Ovary (tissue), 3 donors: ENCODE data around the gene PITPNC1.

ENCODE experiments used
- POLR2A ChIP-seq: fragments of 450-650 bp; IDR thresholded peaks from one replicate; pipeline ENCODE4 v1.6.1; 2017; ENCODE audit warnings: antibody characterized with exemption, mild to moderate bottlenecking, moderate library complexity
- TF ChIP-seq, protein P1 (sequence below), 3 donors: fragments of 450-650 bp in 2 of 3; fragments of 200-600 bp in 1 of 3; IDR thresholded peaks; one replicate each; pipeline versions ENCODE4 v1.5.1 to v1.8.0; 2016 to 2022; ENCODE audit warnings: antibody characterized with exemption in 3 of 3, mild to moderate bottlenecking in 1 of 3
- donor health status: DM: no; HTN: no; CAD: no.

DNA sequence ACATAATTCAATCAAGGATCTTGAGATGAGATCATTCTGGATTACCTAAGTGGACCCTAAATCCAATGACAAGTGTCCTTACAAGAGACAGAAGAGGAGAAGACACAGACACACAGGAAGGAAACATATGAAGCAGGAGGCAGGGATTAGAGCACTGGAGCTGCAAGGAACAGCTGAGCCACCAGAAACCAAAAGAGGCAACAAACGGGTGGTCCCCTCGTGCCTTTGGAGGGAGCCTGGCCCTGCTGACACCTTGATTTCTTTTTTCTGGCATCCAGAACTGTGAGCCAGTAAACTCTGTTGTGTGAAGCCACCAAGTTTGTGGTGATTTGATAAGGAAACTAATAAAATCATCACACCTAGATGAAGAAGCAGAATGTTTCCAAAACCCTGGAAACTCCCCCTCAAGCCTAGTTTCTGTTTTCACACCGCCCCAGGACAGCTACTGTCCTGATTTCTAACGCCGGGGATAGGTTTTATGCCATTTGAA lies 115.2 kb downstream of the PITPNC1 start:
- TF ChIP-seq, protein P1, sequence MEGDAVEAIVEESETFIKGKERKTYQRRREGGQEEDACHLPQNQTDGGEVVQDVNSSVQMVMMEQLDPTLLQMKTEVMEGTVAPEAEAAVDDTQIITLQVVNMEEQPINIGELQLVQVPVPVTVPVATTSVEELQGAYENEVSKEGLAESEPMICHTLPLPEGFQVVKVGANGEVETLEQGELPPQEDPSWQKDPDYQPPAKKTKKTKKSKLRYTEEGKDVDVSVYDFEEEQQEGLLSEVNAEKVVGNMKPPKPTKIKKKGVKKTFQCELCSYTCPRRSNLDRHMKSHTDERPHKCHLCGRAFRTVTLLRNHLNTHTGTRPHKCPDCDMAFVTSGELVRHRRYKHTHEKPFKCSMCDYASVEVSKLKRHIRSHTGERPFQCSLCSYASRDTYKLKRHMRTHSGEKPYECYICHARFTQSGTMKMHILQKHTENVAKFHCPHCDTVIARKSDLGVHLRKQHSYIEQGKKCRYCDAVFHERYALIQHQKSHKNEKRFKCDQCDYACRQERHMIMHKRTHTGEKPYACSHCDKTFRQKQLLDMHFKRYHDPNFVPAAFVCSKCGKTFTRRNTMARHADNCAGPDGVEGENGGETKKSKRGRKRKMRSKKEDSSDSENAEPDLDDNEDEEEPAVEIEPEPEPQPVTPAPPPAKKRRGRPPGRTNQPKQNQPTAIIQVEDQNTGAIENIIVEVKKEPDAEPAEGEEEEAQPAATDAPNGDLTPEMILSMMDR (IDR thresholded peaks at IDR 0.05) = no peak
- no peak for TF ChIP-seq POLR2A
